T-cell (primary cell): ENCODE results near the gene PGP. TPM values are rescaled to one million over a fixed set of nuclear protein-coding genes. Genes with fewer than 3 reads are reported as not detected.
"Not testable (repeated sequence)": the region's sequence is repeated elsewhere in the genome, so short reads cannot be mapped to it uniquely, and the experiment has no call there.

ENCODE experiments used
- ATAC-seq, 4 experiments: fragments of 200-7000 bp in 3 of 4; fragments of 150-1000 bp in 1 of 4; cut with Tn5 transposase; replicated peaks in 1 of 4; 1 replicate in 3 of 4; 2 replicates in 1 of 4; pipeline ENCODE4 v1.10.0; 2021; ENCODE audit warnings: moderate library complexity in 3 of 4, mild to moderate bottlenecking in 2 of 4, moderate number of reproducible peaks in 1 of 4
- CTCF ChIA-PET, 2 donors: fragments of 300-600 bp; sonication (Branson Sonifier 250); formaldehyde crosslinking; loops; one replicate each; lab custom pipeline; 2022; ENCODE audit warnings: antibody characterized with exemption in 2 of 2; lab: Charles Lee
- POLR2A ChIA-PET, 2 donors: fragments of 300-600 bp; sonication (Branson Sonifier 250); formaldehyde crosslinking; loops; one replicate each; lab custom pipeline; 2022; ENCODE audit warnings: antibody characterized with exemption in 2 of 2; lab: Charles Lee
- DNase-seq, 35 experiments: peaks; one replicate each; pipeline versions ENCODE4 v3.0.0 to v3.0.0-alpha.2; 2013 to 2023
- H3K27ac ChIP-seq: one replicate; pipeline ENCODE4 v1.5.1; 2013; ENCODE audit warnings: low read length
- H3K27me3 ChIP-seq, 2 experiments: replicated peaks in 1 of 2; 1 replicate in 1 of 2; 2 replicates in 1 of 2; pipeline versions ENCODE4 v1.6.1 to v1.7.0; 2013; ENCODE audit warnings: low read length in 1 of 2, mixed read lengths in 1 of 2; ENCODE audit not compliant: control insufficient read depth in 2 of 2, insufficient read depth in 2 of 2; ENCODE audit errors: extremely low read depth in 1 of 2
- H3K36me3 ChIP-seq, 2 donors: 1 replicate in 1 of 2; 2 replicates in 1 of 2; pipeline versions ENCODE4 v1.6.1 to v1.7.0; 2013; ENCODE audit warnings: low read length in 1 of 2; ENCODE audit not compliant: control insufficient read depth in 2 of 2, insufficient read depth in 1 of 2; ENCODE audit errors: extremely low read depth in 1 of 2
- H3K4me1 ChIP-seq, 2 experiments: 1 replicate in 1 of 2; 2 replicates in 1 of 2; pipeline versions ENCODE4 v1.6.1 to v1.7.0; 2013; ENCODE audit warnings: low read length in 2 of 2, mixed read lengths in 1 of 2; ENCODE audit not compliant: insufficient read depth in 2 of 2, control insufficient read depth in 1 of 2; ENCODE audit errors: extremely low read depth in 1 of 2
- H3K4me3 ChIP-seq, 2 donors: 1 replicate in 1 of 2; 2 replicates in 1 of 2; pipeline versions ENCODE4 v1.5.1 to v1.7.0; 2013; ENCODE audit warnings: mild to moderate bottlenecking in 2 of 2, low read length in 1 of 2, moderate library complexity in 1 of 2; ENCODE audit not compliant: control insufficient read depth in 1 of 2; ENCODE audit errors: extremely low read depth in 1 of 2
- H3K9me3 ChIP-seq: 2 replicates; pipeline ENCODE4 v1.7.0; 2013
- H3K27ac Mint-ChIP-seq, 2 donors: one replicate each; pipeline ENCODE4 v1.8.0; 2020 to 2021; ENCODE audit warnings: mild to moderate bottlenecking in 2 of 2, mixed read lengths in 2 of 2
- H3K27me3 Mint-ChIP-seq, 2 donors: one replicate each; pipeline ENCODE4 v1.8.0; 2021 to 2022; ENCODE audit warnings: mixed read lengths in 2 of 2
- H3K36me3 Mint-ChIP-seq: one replicate; pipeline ENCODE4 v1.8.0; 2021; ENCODE audit warnings: mixed read lengths
- H3K4me1 Mint-ChIP-seq, 3 donors: one replicate each; pipeline ENCODE4 v1.8.0; 2020 to 2022; ENCODE audit warnings: mixed read lengths in 3 of 3, mild to moderate bottlenecking in 1 of 3
- H3K4me3 Mint-ChIP-seq, 3 donors: one replicate each; pipeline ENCODE4 v1.8.0; 2020 to 2022; ENCODE audit warnings: mild to moderate bottlenecking in 3 of 3, mixed read lengths in 3 of 3, moderate library complexity in 3 of 3
- H3K9me3 Mint-ChIP-seq, 3 donors: one replicate each; pipeline ENCODE4 v1.8.0; 2020 to 2022; ENCODE audit warnings: mixed read lengths in 3 of 3
- WGBS: methylation state at CpG from one replicate; pipeline ENCODE4 v1.1.5; 2013; ENCODE audit warnings: missing lambda C conversion rate; ENCODE audit not compliant: insufficient coverage; 5-methylcytosine and 5-hydroxymethylcytosine counted together
- total RNA-seq, 35 experiments: library from RNA in 6 of 35; stranded (reverse) in 6 of 35; fragments of 120-200 nt in 1 of 35; gene quantifications; one replicate each; pipeline versions ENCODE4 v1.2.1 to v1.2.4 and lab custom pipeline; 2013 to 2026

The PGP gene
- total RNA-seq, 5 donors from 2014 or later (not counting 1 experiment from before 2014, with no cell fraction given) = 12.7 to 23.1 (median 20.4) TPM

- H3K9me3 Mint-ChIP-seq = no peaks in the 10 kb centered on the region
- WGBS = 95% methylated on average over 23 of the region's 30 CpGs
- H3K4me3 ChIP-seq = no peak overlapping the region
- no peaks in the 10 kb centered on the region for H3K27me3 ChIP-seq
- H3K36me3 Mint-ChIP-seq = peaks cover 6% of the 10 kb centered on the region
- ATAC-seq (no peak), DNase-seq (no peak)
- peaks cover 0 to 2% (median 2%) of the 10 kb centered on the region in 3 donors for H3K4me1 Mint-ChIP-seq
- H3K4me3 Mint-ChIP-seq = no peak overlapping the region
- H3K9me3 ChIP-seq = no peaks in the 10 kb centered on the region
- CTCF ChIA-PET = no interaction called here
- POLR2A ChIA-PET = no interaction called here
- peaks cover 8 to 42% of the 10 kb centered on the region in 2 donors for H3K36me3 ChIP-seq
- H3K4me1 ChIP-seq = peaks cover 0 to 5% of the 10 kb centered on the region in 2 experiments
- no peaks in the 10 kb centered on the region for H3K27me3 Mint-ChIP-seq
- H3K27ac Mint-ChIP-seq = no peak overlapping the region
- no peak overlapping the region for H3K27ac ChIP-seq
Measured at GRCh38 chr16:2244926-2245795, 30.5 kb upstream of the PGP start.

GRCh38 chr16:2244301-2244700 is 29.7 kb upstream of the PGP start:
- Histone ChIP-seq H3K4me1 (no peaks in the 10 kb centered on the region), H3K4me3 (no peak overlapping the region), H3K36me3 (peaks cover 8 to 42% of the 10 kb centered on the region in 2 donors), H3K27me3 (no peaks in the 10 kb centered on the region), H3K9me3 (no peaks in the 10 kb centered on the region), H3K27ac (no peak overlapping the region)
- no peaks in the 10 kb centered on the region for H3K9me3 Mint-ChIP-seq
- no peak overlapping the region for H3K27ac Mint-ChIP-seq
- H3K36me3 Mint-ChIP-seq = peaks cover 6% of the 10 kb centered on the region
- no peak for DNase-seq
- H3K4me3 Mint-ChIP-seq = no peak overlapping the region
- no peaks in the 10 kb centered on the region for H3K27me3 Mint-ChIP-seq
- no peaks in the 10 kb centered on the region for H3K4me1 Mint-ChIP-seq
- no peak for ATAC-seq
- 94% methylated on average over 11 of the region's 17 CpGs for WGBS
- POLR2A ChIA-PET = no interaction called here
- CTCF ChIA-PET = no interaction called here

DNA sequence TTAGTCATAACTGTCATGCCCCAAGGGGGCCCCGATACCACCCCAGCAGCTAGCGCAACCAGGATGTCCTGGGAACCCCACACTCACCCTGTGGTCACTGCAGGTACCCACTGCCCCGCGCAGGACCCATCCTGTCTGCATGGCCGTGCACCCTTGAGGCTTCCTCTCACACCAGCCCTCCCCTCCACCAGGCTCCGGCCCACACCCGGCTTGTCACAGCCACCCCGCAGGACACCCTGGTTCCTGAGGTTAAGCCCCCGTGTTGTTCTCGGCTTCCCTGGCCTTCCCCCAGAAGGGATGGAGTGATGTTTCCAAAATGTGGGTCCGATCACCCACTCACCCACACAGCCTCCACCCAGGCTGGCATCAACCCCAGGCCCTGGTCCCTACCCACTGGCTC is 29.1 kb upstream of the PGP start:
- no peaks in the 10 kb centered on the region for H3K9me3 Mint-ChIP-seq
- no peak overlapping the region for H3K4me3 Mint-ChIP-seq
- WGBS = 92% methylated on average over 5 of the region's 11 CpGs

GRCh38 chr16:2243031-2243528 is 28.4 kb upstream of the PGP start:
- Histone ChIP-seq H3K4me3 (no peak overlapping the region), H3K27me3 (no peaks in the 10 kb centered on the region), H3K27ac (no peak overlapping the region), H3K36me3 (peaks cover 8 to 42% of the 10 kb centered on the region in 2 donors), H3K9me3 (no peaks in the 10 kb centered on the region), H3K4me1 (no peaks in the 10 kb centered on the region)
- Mint-ChIP-seq H3K4me3 (no peak overlapping the region), H3K4me1 (no peaks in the 10 kb centered on the region), H3K36me3 (peaks cover 6% of the 10 kb centered on the region), H3K27me3 (no peaks in the 10 kb centered on the region), H3K9me3 (no peaks in the 10 kb centered on the region), H3K27ac (no peak overlapping the region)
- DNase-seq (no peak), ATAC-seq (no peak)
- POLR2A ChIA-PET = no interaction called here
- CTCF ChIA-PET = no interaction called here
- WGBS = 96% methylated on average over 18 of the region's 19 CpGs

More for the DNA sequence above, 29.1 kb upstream of the PGP start:
- CTCF ChIA-PET = no interaction called here
- H3K4me1 ChIP-seq = no peaks in the 10 kb centered on the region
- no peaks in the 10 kb centered on the region for H3K27me3 ChIP-seq
- H3K9me3 ChIP-seq = no peaks in the 10 kb centered on the region
- POLR2A ChIA-PET = no interaction called here
- DNase-seq (no peak), ATAC-seq (no peak)
- Mint-ChIP-seq H3K27ac (no peak overlapping the region), H3K36me3 (peaks cover 6% of the 10 kb centered on the region), H3K27me3 (no peaks in the 10 kb centered on the region), H3K4me1 (no peaks in the 10 kb centered on the region)
- H3K27ac ChIP-seq = no peak overlapping the region
- H3K4me3 ChIP-seq = no peak overlapping the region
- H3K36me3 ChIP-seq = peaks cover 8 to 42% of the 10 kb centered on the region in 2 donors

DNA sequence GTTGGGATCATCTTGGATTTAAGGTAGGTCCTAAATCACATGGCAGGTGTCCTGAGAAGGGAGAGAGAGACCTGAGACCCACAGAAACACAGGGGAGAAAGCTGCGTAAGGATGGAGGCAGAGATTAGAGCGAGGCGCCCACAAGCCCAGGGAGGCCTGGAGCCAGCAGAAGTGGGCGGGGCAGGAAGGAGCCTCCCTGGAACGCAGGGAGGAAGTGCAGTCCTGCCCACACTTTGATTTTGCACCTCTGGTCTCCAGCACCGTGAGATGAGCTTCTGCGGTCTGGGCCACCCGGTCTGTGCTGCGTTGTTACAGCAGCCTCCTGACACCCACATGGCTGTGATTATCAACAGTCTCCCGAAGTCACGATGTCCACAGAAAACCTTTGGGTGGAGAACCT is 28.0 kb upstream of the PGP start:
- ChIA-PET POLR2A (no interaction called here), CTCF (interaction anchor here in 1 of 2 donors (0.6 kb wide), 1 partner anchor 950 kb away, joined by 5 read pairs; no protein-coding TSS in a partner anchor)
- Histone ChIP-seq H3K36me3 (peaks cover 8 to 42% of the 10 kb centered on the region in 2 donors), H3K27me3 (peaks cover 0 to 2% of the 10 kb centered on the region in 2 experiments), H3K4me3 (no peak overlapping the region), H3K9me3 (no peaks in the 10 kb centered on the region), H3K27ac (no peak overlapping the region), H3K4me1 (peaks cover 0 to under 1% of the 10 kb centered on the region in 2 experiments)
- peaks cover 6% of the 10 kb centered on the region for H3K36me3 Mint-ChIP-seq
- ATAC-seq (no peak), DNase-seq (no peak)
- H3K27ac Mint-ChIP-seq = no peak overlapping the region
- WGBS = 98% methylated on average over 9 of the region's 11 CpGs
- H3K4me1 Mint-ChIP-seq = no peaks in the 10 kb centered on the region
- H3K4me3 Mint-ChIP-seq = no peak overlapping the region
- H3K27me3 Mint-ChIP-seq = no peaks in the 10 kb centered on the region
- H3K9me3 Mint-ChIP-seq = no peaks in the 10 kb centered on the region

DNA sequence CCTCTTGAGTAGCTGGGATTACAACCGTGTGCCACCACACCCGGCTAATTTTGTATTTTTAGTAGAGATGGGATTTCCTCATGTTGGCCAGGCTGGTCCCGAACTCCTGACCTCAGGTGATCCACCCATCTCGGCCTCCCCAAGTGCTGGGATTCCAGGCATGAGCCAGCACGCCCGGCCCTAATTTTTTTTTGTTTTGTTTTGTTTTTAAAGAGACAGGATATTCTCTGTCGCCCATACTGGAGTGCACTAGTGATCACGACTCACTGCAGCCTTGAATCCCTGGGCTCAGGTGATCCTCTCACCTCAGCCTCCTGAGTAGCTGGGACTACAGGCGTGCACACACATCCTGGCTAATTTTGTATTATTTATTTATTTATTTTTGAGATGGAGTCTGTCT is 25.7 kb upstream of the PGP start:
- Histone ChIP-seq H3K27me3 (peaks cover 0 to 21% of the 10 kb centered on the region in 2 experiments), H3K36me3 (peaks cover 9 to 34% of the 10 kb centered on the region in 2 donors), H3K4me1 (peaks cover 2 to 15% of the 10 kb centered on the region in 2 experiments)
- H3K27ac Mint-ChIP-seq, H3K9me3 Mint-ChIP-seq, POLR2A ChIA-PET, H3K4me3 Mint-ChIP-seq, ATAC-seq, DNase-seq, H3K4me1 Mint-ChIP-seq, CTCF ChIA-PET, H3K4me3 ChIP-seq, H3K27me3 Mint-ChIP-seq, H3K36me3 Mint-ChIP-seq, H3K27ac ChIP-seq, H3K9me3 ChIP-seq: not testable (repeated sequence)
- 89% methylated on average over 5 of the region's 9 CpGs for WGBS
